Iris pigment epithelial cell (primary cell): Measurements from ENCODE around the gene LAMA3.

Experiments
- DNase-seq: peaks from one replicate; pipeline ENCODE4 v3.0.0-alpha.2; 2011; ENCODE audit warnings: low read depth

LAMA3 gene

DNA sequence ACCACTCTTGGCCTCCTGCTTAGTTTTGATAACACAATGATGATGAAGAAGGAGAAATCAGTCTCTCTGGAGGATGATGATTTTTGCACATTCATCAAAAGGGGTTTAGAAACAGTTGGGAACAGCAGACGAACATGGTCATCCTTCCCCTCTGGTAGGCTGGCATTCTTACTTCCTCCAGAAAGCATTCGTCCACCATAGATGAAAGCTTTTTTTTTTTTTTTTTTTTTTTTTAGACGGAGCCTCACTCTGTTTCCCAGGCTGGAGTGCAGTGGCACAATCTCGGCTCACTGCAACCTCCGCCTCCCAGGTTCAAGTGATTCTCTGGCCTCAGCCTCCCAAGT, 281.8 kb downstream of the LAMA3 start:
- DNase-seq = no peak

DNA sequence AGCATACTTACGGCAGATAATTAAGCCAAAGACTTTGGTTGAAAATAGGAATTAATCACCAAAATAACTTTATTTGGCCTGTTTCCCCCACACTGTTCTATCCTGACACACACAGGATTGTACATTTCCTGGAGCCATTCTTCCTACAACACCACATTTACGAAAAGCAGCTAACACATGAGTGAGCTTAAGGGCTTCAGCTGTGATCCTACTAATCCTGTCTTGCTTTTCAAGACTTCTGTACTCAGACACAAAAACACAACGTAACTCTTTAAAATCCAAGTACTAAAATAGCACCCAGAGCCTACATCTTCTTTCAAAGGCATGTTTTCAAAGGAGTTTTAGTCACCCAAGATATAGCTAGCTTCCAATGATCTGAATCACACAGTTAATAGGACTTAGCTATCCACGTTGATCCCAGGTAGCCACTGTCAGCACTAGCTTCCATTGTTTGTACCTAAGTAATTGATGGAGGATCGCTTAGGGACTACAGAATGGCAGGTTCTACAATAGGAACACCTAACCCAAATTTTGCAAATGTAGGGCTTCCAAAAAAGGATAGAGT, 282.5 kb downstream of the LAMA3 start:
- no peak for DNase-seq

- DNase-seq = no peak
These were observed 283.2 kb downstream of the LAMA3 start for GRCh38 chr18:23972453-23972852.

DNA sequence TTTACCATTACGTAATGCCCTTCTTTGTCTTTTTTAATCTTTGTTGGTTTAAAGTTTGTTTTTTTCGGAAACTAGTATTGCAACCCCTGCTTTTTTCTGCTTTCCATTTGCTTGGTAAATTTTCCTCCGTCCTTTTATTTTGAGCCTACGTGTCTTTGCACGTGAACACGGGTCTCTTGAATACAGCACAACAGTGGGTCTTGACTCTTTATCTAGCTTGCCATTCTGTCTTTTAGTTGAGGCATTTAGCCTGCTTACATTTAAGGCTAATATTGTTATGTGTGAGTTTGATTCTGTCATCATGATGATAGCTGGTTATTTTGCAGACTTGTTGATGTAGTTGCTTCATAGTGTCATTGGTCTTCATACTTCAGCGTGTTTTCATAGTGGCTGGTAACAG, 287.9 kb downstream of the LAMA3 start:
- DNase-seq = no peak

DNA sequence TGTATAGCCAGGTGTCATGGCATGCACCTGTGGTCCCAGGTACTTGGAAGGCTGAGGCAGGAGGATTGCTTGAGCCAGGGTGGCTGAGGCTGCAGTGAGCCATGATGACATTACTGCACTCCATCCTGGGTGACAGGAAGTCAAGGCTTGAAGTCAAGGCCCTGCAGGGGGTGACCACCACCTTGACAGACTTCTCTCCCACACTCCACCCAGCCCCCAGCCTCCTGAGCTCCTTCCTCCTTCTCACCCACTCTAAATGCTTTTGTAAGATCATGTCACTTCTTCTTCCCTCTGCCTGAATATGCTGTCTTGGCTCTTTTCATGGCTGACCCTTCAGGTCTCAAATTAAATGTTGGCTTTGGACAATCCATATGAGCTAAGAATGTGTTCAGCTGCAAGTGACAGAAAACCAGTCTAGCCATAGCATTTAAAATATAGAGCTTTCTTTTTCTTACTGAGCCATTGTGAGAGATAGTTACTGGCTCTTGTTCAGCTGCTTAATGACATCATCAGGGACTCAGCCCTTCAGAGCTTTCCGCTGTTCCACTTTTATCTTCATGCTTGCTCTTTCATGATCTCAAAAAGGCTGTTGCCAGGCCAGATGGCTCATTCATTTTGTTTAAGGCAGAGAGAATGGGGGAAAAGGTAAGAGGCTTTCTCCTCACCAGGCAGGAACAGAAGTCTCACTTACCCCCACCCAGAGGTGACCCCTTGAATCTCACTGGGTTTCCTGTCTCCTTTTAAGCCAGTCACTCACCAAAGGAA, 288.6 kb downstream of the LAMA3 start:
- DNase-seq = no peak

DNA sequence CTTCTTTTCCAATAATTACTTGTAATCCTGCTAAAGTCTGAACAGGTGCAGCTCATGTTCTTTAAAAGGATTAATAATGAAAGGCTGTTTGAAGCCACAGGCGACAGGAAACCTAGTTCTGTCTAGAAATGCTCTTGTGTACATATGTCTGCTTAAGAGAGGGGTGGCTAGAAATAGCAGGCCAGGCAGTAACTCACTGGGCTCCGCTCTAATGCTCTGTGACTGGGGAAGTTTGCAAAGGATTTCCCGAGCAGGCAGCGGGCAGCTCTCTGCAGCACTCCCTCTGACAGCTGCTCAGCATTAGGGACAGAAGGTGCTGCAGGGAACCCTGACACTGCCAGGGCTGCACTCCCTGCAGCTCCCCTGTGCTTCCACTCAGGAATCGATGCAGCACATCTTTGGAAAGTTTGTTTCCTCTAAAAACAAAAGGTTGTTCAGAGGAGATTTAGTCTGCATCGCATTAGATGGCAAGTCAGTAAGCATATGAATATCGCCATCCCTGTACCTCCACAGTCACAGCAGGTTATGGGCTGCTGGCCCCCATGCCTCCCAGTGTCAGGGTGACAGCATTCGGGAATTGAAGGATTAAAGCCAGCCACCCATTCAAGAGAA, 292.2 kb downstream of the LAMA3 start:
- DNase-seq = no peak

DNA sequence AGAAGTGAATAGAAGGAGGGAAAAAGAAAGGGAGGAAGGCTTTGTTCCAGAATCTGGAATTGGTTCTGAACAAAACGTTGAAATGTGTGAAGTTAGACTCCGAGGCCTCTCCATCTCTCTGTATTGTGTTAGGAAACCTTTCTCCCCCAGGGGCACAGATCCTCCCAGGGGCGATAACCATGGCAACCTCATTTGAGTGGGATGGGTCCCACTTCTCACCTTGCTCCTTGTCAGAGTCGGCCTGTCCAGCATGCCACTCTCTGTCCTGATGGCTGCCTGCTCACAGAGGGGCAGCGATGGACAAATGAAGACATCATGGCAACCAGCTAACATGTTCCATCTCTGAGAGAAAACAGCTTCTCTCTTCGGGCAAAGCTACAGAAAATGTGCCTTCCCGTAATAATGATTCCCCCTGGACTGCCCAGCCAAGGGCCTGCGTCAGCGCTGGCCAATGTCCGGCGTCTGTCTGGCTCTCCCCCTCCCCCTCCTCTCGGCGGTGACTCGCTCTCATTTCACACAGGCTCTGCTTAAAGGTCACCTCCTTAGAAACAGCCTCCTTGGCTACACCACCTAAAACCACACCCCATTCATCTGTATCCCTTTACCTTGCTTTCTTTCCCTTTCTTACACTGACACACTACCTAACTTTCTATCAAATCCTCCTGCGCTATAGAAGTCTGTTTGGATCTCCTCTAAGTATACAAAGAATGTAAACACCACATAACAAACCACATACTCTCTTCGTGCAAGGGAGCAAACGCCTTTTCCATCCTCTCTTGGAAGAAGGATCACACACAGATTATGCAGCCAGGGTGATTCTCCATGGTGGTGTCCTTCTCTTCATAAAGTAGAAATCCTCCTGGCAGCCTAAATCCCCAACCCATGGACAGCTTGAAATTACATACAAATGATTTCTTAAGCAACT, 293.2 kb downstream of the LAMA3 start:
- peak; percentile 79 for DNase-seq

DNA sequence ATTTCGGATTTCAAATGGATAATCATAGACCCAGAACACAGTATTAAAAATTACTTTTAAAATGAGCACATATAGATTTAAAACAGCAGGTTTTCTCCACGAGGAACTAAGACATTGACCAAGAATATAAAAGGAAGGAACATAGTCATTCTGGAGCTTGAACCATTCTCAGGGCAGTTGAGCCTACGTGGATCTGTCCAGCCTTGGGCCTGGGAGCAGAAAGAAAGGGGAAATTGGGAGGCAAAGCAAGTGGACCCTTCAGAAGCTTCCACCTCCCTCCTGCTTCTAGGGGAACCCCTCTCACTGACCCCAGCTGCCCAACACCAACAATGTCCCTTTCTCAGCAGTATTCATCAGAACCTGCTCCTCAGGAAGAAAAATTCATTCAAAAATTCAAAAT, 293.9 kb downstream of the LAMA3 start:
- no peak for DNase-seq

GRCh38 chr18:23986600-23987359, 297.5 kb downstream of the LAMA3 start:
- no peak for DNase-seq

DNA sequence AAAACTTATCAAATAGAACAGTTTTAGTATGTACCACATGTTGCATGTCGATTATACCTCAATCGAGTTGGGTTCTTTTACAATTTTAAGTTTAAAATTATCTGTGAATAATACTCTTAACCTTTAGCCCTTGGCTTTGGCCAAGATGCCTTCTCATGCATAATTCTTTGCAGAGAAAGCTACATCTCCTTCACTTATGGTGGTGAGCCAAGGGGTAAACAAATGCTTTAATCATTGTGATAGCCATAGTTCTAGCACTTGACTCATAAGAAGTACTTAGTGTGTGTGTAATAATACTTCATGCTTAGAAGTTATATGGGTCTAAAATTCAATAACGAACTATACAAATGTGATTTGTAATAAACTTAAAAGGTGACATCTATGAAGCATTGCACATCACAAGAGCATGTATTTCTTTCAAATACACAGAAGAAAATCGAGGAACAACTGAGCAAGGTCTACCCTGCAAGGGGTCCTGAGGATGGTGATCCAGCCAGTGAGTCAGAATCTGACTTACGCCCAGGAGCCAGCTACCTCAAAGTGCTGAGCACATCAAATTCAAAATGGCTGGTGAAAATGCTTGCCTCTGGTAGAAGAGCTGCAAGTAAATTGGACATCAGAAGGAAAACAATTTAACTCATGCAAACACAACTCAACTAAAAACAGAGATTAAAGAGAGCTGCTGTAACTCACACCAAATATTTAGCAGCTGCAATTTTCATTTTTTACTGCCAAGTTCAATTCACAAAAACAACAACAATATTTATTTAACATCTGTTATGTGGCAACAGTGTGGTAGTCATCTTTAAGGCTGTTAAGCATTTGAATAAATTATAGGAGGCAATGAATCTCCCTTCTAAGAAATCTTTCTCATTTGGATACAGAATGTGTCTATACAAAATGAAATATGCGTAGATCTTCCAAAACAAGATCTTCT, 301.5 kb downstream of the LAMA3 start:
- DNase-seq = no peak

- no peak for DNase-seq
These were observed 303.1 kb downstream of the LAMA3 start for GRCh38 chr18:23992089-23992940.

DNA sequence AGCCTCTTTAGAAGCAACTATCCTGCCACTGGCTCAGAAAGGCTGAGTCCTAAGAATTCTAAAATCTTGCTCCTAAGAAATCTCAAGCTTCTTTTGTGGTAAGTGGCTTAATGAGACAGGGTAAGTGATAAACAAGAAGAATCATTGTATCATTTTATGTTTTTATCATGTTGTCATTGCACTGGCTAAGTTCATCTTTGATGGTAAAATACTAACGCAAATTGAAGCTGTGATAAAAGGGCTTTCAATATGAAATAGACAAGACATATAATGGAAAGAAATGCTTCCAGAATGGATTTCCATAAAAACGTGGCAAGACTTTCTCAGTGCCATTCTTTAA, 303.7 kb downstream of the LAMA3 start:
- no peak for DNase-seq

- DNase-seq = peak; percentile 86
These were observed 305.2 kb downstream of the LAMA3 start for GRCh38 chr18:23994361-23994902.

GRCh38 chr18:23995180-23995579, 305.9 kb downstream of the LAMA3 start:
- no peak for DNase-seq

GRCh38 chr18:23998018-23998417, 308.8 kb downstream of the LAMA3 start:
- no peak for DNase-seq

DNA sequence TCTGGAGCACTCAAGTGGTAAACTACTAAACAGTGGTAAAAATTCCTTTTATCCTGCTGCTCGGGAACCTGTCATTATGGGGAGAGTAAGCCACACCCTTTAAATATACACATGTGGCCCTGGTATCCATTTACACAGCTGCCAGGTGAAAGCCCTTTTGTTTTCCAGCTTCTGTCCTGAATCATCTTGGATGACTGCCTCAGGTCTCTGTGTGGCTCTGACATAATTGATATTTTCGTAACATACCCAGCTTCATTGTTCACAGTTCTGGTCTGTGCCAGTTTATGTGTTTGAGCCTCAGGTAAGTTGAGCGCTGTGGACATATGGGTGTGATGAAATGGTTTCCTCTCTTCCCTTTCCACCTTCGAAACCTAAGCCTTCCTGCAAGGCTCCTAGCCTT, 309.6 kb downstream of the LAMA3 start:
- DNase-seq = no peak

DNA sequence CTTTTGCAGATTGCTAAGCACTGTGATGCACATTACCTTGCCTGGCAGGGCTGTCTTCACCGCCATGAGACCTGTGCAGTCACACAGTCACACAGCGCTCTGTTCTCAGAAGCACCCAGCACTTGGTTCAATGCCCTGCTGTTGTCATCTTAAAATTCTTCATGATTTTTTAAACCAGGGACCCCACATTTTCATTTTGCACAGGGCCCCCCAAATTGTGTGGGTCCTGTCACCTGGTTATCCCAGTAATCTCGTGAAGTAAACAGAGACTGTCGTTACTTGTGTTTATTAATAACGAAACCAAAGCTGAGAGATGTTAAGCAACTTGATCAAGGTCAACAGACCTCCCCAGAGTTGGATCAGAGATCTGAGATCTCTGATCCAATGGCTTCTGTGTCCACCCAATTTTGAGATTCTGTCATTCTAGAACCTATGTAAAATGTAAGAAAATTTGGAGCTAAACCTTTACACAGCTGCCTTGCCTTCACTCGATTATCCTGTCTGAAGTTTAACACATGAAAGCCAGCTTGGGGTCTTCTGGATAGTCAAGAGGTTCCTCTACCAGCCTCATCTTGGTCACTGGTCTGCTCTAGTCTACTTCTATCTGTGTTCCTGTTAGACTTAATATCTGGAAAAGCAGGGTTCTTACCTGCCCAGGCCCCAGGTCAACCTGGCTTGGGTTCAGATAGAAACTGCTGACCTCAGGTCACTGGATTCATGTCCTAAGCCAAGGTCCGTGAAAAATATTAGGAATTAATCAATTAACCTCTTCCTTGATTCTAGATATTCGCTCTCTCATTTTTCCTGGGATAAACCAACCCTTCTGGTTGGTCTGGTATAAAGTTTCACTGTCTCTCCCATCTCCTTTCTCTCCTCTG, 311.6 kb downstream of the LAMA3 start:
- no peak for DNase-seq

- no peak for DNase-seq
These were observed 313.2 kb downstream of the LAMA3 start for GRCh38 chr18:24002479-24002878.

DNA sequence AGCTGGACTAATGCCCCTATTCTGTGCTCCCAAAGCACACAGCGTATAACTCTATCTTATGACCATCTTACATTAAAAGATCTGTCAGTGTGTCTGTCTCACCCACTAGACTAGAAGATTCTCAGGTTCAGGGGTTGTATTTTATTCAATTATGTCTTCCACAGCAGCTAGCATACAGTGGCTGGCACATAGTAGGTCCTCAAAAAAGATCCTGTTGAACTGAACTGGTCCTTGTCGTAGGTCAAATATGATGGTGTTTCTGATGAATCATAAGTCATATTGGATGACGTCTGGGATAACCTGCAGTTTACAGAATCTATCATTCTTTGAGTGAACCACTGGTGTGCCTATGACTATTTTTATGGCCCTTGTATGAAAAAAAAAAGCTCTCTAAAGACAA, 314.0 kb downstream of the LAMA3 start:
- no peak for DNase-seq
